Esophagus muscularis mucosa (tissue), 3 donors: ENCODE data around the gene LIMK1.

Experiments
- POLR2A ChIP-seq: fragments of 450-650 bp; IDR thresholded peaks from one replicate; pipeline ENCODE4 v1.6.1; 2017; ENCODE audit warnings: antibody characterized with exemption, moderate library complexity, mild to moderate bottlenecking, low read depth
- POLR2AphosphoS5 ChIP-seq, 2 donors: sonication (generic); formaldehyde crosslinking; IDR thresholded peaks; one replicate each; pipeline ENCODE4 v1.6.1; 2017; ENCODE audit warnings: antibody characterized with exemption in 2 of 2
- TF ChIP-seq, protein P1 (sequence below), 3 experiments: fragments of 200-600 bp in 2 of 3; fragments of 450-650 bp in 1 of 3; sonication (generic) in 2 of 3; IDR thresholded peaks; one replicate each; pipeline ENCODE4 v1.5.1; 2017 to 2019; ENCODE audit warnings: antibody characterized with exemption in 3 of 3, mild to moderate bottlenecking in 2 of 3, moderate library complexity in 1 of 3

DNA sequence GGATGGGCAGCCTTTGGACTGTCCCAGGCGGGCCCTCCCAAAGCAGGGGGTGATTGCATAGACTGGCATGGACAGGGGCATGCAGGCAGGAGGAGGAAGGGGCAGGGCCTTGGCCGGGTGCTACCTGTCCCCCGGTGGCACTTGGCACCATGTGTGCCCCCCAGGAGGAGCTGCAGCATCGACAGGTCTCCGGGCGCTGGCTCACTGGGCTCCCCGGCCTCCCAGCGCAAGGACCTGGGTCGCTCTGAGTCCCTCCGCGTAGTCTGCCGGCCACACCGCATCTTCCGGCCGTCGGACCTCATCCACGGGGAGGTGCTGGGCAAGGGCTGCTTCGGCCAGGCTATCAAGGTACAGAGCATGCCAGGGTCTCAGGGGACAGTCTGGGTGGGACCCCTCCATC, 23.2 kb downstream of the LIMK1 start:
- TF ChIP-seq POLR2AphosphoS5 (IDR thresholded peaks at IDR 0.05) (no peak), POLR2A (no peak)
- TF ChIP-seq, protein P1, sequence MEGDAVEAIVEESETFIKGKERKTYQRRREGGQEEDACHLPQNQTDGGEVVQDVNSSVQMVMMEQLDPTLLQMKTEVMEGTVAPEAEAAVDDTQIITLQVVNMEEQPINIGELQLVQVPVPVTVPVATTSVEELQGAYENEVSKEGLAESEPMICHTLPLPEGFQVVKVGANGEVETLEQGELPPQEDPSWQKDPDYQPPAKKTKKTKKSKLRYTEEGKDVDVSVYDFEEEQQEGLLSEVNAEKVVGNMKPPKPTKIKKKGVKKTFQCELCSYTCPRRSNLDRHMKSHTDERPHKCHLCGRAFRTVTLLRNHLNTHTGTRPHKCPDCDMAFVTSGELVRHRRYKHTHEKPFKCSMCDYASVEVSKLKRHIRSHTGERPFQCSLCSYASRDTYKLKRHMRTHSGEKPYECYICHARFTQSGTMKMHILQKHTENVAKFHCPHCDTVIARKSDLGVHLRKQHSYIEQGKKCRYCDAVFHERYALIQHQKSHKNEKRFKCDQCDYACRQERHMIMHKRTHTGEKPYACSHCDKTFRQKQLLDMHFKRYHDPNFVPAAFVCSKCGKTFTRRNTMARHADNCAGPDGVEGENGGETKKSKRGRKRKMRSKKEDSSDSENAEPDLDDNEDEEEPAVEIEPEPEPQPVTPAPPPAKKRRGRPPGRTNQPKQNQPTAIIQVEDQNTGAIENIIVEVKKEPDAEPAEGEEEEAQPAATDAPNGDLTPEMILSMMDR (IDR thresholded peaks at IDR 0.05) = no peak
